ENCODE results near the gene FUT2.

FUT2 gene

GRCh38 chr19:48695743-48696352, at the start of gene FUT2:
TSS of gene FUT2 (plus strand) at chr19:48695971. CDS start at chr19:48702957, 6,986 bp downstream.
- no peak for TF ChIP-seq CTCF (IDR thresholded peaks at IDR 0.05)
- H3K4me3 ChIP-seq, result peak within 1 kb of the TSS; percentile 53
- no peak for DNase-seq (ENCODE audit: low spot score)
- H3K27ac ChIP-seq, result peak within 1 kb of the TSS in 1 of 2 donors; percentile 41

- DNase-seq (ENCODE audit: low spot score), result peak; percentile 92
- H3K4me3 ChIP-seq, result peak within 1 kb of the TSS; percentile 90
- peak; percentile 95 for TF ChIP-seq CTCF (IDR thresholded peaks at IDR 0.05)
- peak within 1 kb of the TSS; percentile 80 to 92 for H3K27ac ChIP-seq
These were observed 49.6 kb upstream of the FUT2 start, which contains the start of gene CA11 for GRCh38 chr19:48646001-48646721. TSS of gene CA11 (minus strand) at chr19:48646187. CDS start at chr19:48645632, 555 bp downstream.

- DNase-seq (ENCODE audit: low spot score), result no peak
- no peak for TF ChIP-seq CTCF (IDR thresholded peaks at IDR 0.05)
- H3K27ac ChIP-seq, result peak overlapping the region; percentile 80 to 92
- H3K4me3 ChIP-seq, result peak overlapping the region; percentile 90
These were observed 49.0 kb upstream of the FUT2 start for GRCh38 chr19:48646722-48647216.

GRCh38 chr19:48648134-48648533, 47.6 kb upstream of the FUT2 start:
- Histone ChIP-seq H3K4me3 (no peak overlapping the region), H3K27ac (no peak overlapping the region)
- TF ChIP-seq CTCF (IDR thresholded peaks at IDR 0.05), result no peak
- DNase-seq (ENCODE audit: low spot score), result no peak

GRCh38 chr19:48650974-48651682, 44.6 kb upstream of the FUT2 start:
- no peak for DNase-seq (ENCODE audit: low spot score)
- TF ChIP-seq CTCF (IDR thresholded peaks at IDR 0.05), result no peak
- no peak overlapping the region for H3K27ac ChIP-seq
- H3K4me3 ChIP-seq, result no peak overlapping the region

GRCh38 chr19:48651683-48652048, 44.1 kb upstream of the FUT2 start:
- TF ChIP-seq CTCF (IDR thresholded peaks at IDR 0.05), result no peak
- Histone ChIP-seq H3K27ac (no peak overlapping the region), H3K4me3 (no peak overlapping the region)
- no peak for DNase-seq (ENCODE audit: low spot score)
